ENCODE data around the gene ADAMTSL1.
"Not testable (repeated sequence)": the region's sequence is repeated elsewhere in the genome, so short reads cannot be mapped to it uniquely, and the experiment has no call there.

Gene ADAMTSL1

GRCh38 chr9:18864516-18864915 is 390.6 kb downstream of the ADAMTSL1 start:
- no peak for DNase-seq (ENCODE audit: low read depth)

- DNase-seq (ENCODE audit: low read depth), result no peak
Measured at GRCh38 chr9:18865542-18865941, 391.6 kb downstream of the ADAMTSL1 start.

GRCh38 chr9:18866121-18866831 is 392.3 kb downstream of the ADAMTSL1 start:
- no peak for DNase-seq (ENCODE audit: low read depth)

GRCh38 chr9:18869725-18870124 is 395.8 kb downstream of the ADAMTSL1 start:
- DNase-seq (ENCODE audit: low read depth), result no peak

- DNase-seq (ENCODE audit: low read depth), result no peak
Measured at GRCh38 chr9:18874069-18874468, 400.1 kb downstream of the ADAMTSL1 start.

GRCh38 chr9:18874990-18875389 is 401.0 kb downstream of the ADAMTSL1 start:
- not testable (repeated sequence) for DNase-seq (ENCODE audit: low read depth)

GRCh38 chr9:18877984-18878383 is 404.0 kb downstream of the ADAMTSL1 start:
- no peak for DNase-seq (ENCODE audit: low read depth)

- no peak for DNase-seq (ENCODE audit: low read depth)
Measured at GRCh38 chr9:18881758-18882157, 407.8 kb downstream of the ADAMTSL1 start.

GRCh38 chr9:18887546-18887945 is 413.6 kb downstream of the ADAMTSL1 start:
- DNase-seq (ENCODE audit: low read depth), result no peak

- DNase-seq (ENCODE audit: low read depth), result no peak
Measured at GRCh38 chr9:18888290-18888689, 414.3 kb downstream of the ADAMTSL1 start.

GRCh38 chr9:18889550-18889949 is 415.6 kb downstream of the ADAMTSL1 start:
- no peak for DNase-seq (ENCODE audit: low read depth)

GRCh38 chr9:18890372-18890771 is 416.4 kb downstream of the ADAMTSL1 start:
- DNase-seq (ENCODE audit: low read depth), result no peak

GRCh38 chr9:18891946-18892670 is 418.2 kb downstream of the ADAMTSL1 start:
- DNase-seq (ENCODE audit: low read depth), result no peak

GRCh38 chr9:18893046-18893445 is 419.1 kb downstream of the ADAMTSL1 start:
- no peak for DNase-seq (ENCODE audit: low read depth)

GRCh38 chr9:18893491-18893890 is 419.5 kb downstream of the ADAMTSL1 start:
- no peak for DNase-seq (ENCODE audit: low read depth)

GRCh38 chr9:18896004-18896403 is 422.1 kb downstream of the ADAMTSL1 start:
- no peak for DNase-seq (ENCODE audit: low read depth)

- DNase-seq (ENCODE audit: low read depth), result no peak
Measured at GRCh38 chr9:18896531-18897179, 422.7 kb downstream of the ADAMTSL1 start.

GRCh38 chr9:18903450-18903849 is 429.5 kb downstream of the ADAMTSL1 start:
- DNase-seq (ENCODE audit: low read depth), result no peak

GRCh38 chr9:18905028-18905882 is 431.3 kb downstream of the ADAMTSL1 start:
- no peak for DNase-seq (ENCODE audit: low read depth)

- no peak for DNase-seq (ENCODE audit: low read depth)
Measured at GRCh38 chr9:18905883-18906629, 432.1 kb downstream of the ADAMTSL1 start.

GRCh38 chr9:18906656-18907395 is 432.9 kb downstream of the ADAMTSL1 start:
- DNase-seq (ENCODE audit: low read depth), result no peak
